T-helper 17 cell (primary cell): Measurements from ENCODE around the gene TXNDC11. TPM values are rescaled to one million over a fixed set of nuclear protein-coding genes. Genes with fewer than 3 reads are reported as not detected.
A peak's percentile ranks its signal among the peaks of the same experiment; 100 is the strongest.

Source experiments
- ATAC-seq: fragments of 150-1000 bp; cut with Tn5 transposase; 2 replicates; pipeline ENCODE4 v1.10.0; 2021; ENCODE audit warnings: mild to moderate bottlenecking, moderate library complexity
- DNase-seq, 3 donors: peaks; one replicate each; pipeline versions ENCODE4 v3.0.0 to v3.0.0-alpha.2; 2020 to 2021
- H3K9me3 ChIP-seq: one replicate; pipeline ENCODE4 v1.7.0; 2013; ENCODE audit warnings: low read length, mild to moderate bottlenecking; ENCODE audit not compliant: control insufficient read depth, poor library complexity, severe bottlenecking
- H3K27ac Mint-ChIP-seq: one replicate; pipeline ENCODE4 v1.8.0; 2022; ENCODE audit warnings: mild to moderate bottlenecking, moderate library complexity, mixed read lengths
- H3K27me3 Mint-ChIP-seq: one replicate; pipeline ENCODE4 v1.8.0; 2022; ENCODE audit warnings: mixed read lengths
- H3K36me3 Mint-ChIP-seq: one replicate; pipeline ENCODE4 v1.8.0; 2022; ENCODE audit warnings: low read depth, mixed read lengths
- H3K4me1 Mint-ChIP-seq: one replicate; pipeline ENCODE4 v1.8.0; 2022; ENCODE audit warnings: mild to moderate bottlenecking, mixed read lengths
- H3K4me3 Mint-ChIP-seq: one replicate; pipeline ENCODE4 v1.8.0; 2022; ENCODE audit warnings: mild to moderate bottlenecking, moderate library complexity, mixed read lengths
- total RNA-seq, 4 donors: library from RNA in 2 of 4; stranded (reverse) in 2 of 4; gene quantifications; one replicate each; pipeline ENCODE4 v1.2.3 and lab custom pipeline; 2022 to 2026

Gene TXNDC11
- total RNA-seq, 2 donors from 2014 or later: 87.5 to 103 TPM

DNA sequence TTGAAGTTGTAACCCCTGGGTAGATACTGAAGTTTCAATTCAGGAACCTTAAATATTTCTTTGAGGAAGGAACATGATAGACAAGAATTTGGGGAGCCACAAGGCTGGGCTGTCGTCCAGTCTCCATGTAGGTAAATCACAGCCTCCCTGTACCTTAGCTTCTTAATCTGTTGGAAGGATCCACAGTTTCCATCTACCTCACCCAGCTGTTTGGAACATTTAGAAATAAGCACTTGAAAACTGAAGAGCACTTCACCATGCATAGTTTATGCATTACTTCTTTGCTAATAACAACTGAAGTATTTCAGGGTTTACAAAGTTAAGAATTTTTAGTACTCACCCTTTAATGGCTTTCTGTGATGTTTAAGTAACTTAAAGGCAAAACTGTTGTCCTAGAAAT lies 17.2 kb downstream of the TXNDC11 start:
- peaks cover 4% of the 10 kb centered on the region for H3K36me3 Mint-ChIP-seq
- no peak for ATAC-seq
- no peak for DNase-seq
- H3K9me3 ChIP-seq: no peaks in the 10 kb centered on the region
- H3K27ac Mint-ChIP-seq: no peak overlapping the region
- H3K4me1 Mint-ChIP-seq: peaks cover 25% of the 10 kb centered on the region
- H3K27me3 Mint-ChIP-seq: no peaks in the 10 kb centered on the region
- H3K4me3 Mint-ChIP-seq: no peak overlapping the region

DNA sequence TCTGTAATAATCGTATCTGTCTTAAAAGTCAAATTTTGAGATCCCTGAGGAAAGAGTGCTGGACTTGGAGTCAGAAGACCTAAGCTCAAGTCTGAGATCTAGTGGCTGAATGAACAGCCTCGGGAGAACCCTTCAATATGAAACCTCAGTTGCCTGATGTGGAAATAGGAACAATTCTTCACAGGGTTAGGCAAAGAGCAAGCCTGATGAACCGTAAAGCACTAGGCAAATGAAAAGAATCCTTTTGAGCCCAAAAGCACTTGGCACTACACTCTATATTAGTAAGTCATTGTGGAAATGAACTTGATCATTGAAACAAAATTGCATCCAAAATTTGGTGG lies 20.2 kb downstream of the TXNDC11 start:
- H3K27me3 Mint-ChIP-seq: no peaks in the 10 kb centered on the region
- H3K4me1 Mint-ChIP-seq: peaks cover 18% of the 10 kb centered on the region
- no peak overlapping the region for H3K4me3 Mint-ChIP-seq
- H3K27ac Mint-ChIP-seq: peak overlapping the region; percentile 83
- ATAC-seq (no peak), DNase-seq (no peak)
- H3K9me3 ChIP-seq: no peaks in the 10 kb centered on the region
- H3K36me3 Mint-ChIP-seq: peaks cover 11% of the 10 kb centered on the region

DNA sequence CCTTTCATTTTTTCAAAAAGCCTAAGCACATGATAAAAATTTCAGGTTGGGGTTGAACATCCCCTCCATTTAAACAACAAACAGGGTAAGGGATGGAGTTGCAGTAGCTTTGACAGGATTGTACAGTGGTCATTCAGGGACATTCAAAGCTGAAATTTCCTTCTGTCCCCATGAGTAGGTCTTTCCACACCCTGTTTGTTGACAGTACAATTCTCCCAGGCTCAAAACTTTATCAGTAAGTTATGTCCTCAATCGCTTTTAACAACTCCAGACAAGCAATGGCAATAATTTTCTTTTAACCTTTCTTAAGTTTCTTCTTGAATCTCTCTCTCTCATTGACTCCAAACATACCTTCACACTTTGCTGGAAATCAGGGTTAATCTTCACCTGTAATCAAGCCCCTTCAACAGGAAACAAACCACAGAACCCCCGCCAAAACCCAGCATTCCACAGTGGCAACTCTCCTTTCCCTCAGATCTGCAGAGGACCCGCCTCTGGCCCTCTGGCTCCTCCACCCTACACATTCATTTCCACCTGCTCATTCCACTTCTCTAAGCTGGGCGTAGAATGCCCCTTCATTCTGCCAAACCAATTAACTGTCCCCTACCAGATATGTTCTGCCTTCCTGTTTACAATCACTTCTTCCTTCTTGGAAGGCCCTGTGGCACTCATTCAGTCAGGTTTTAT lies 20.7 kb downstream of the TXNDC11 start:
- no peak for ATAC-seq
- no peaks in the 10 kb centered on the region for H3K27me3 Mint-ChIP-seq
- no peak for DNase-seq
- peaks cover 18% of the 10 kb centered on the region for H3K4me1 Mint-ChIP-seq
- peak overlapping the region; percentile 83 for H3K27ac Mint-ChIP-seq
- peaks cover 11% of the 10 kb centered on the region for H3K36me3 Mint-ChIP-seq
- no peaks in the 10 kb centered on the region for H3K9me3 ChIP-seq
- H3K4me3 Mint-ChIP-seq: no peak overlapping the region

DNA sequence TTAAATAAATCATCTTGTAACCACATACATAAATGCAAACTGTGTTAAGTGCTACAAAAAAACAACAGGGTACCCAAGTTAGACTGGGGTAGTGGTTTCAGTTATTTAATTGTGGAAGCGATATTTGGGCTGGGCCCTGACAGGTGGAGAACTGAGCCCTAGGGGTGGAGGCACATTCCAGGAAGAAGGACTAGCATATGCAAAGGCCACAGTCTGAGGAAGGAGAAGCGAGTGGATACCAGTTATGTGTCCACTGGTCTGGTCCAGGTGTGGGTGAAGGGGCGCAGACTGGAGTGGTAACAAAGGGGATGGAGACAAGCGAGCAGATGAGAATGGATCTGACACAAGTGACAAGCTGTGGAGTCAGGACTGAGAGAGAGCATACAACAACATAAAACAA lies 22.9 kb downstream of the TXNDC11 start:
- peak overlapping the region; percentile 43 for H3K27ac Mint-ChIP-seq
- DNase-seq (no peak), ATAC-seq (no peak)
- no peaks in the 10 kb centered on the region for H3K27me3 Mint-ChIP-seq
- H3K36me3 Mint-ChIP-seq: peaks cover 12% of the 10 kb centered on the region
- H3K4me1 Mint-ChIP-seq: peaks cover 21% of the 10 kb centered on the region
- no peak overlapping the region for H3K4me3 Mint-ChIP-seq
- no peaks in the 10 kb centered on the region for H3K9me3 ChIP-seq

DNA sequence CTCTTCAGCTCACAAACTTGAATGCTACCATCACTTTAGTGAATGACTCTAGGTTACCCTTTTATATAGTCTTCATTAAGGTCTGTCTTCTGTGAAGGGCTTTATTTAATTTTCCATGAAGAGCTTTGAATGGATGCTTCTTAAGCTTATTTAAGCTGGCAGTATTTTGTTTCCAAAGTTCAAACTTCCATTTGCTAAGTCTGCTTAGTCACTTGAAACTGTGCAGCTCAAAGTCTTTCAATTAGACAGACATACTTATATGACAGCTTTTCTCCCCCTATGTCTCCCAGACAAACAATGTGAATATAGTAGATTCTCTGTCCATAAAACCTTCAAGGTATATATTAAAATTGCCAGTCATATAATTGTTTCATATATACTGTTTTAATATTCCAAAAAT lies 23.5 kb downstream of the TXNDC11 start:
- H3K27me3 Mint-ChIP-seq: no peaks in the 10 kb centered on the region
- DNase-seq: no peak
- no peaks in the 10 kb centered on the region for H3K9me3 ChIP-seq
- peaks cover 21% of the 10 kb centered on the region for H3K4me1 Mint-ChIP-seq
- no peak for ATAC-seq
- H3K4me3 Mint-ChIP-seq: no peak overlapping the region
- H3K27ac Mint-ChIP-seq: peak overlapping the region; percentile 79
- H3K36me3 Mint-ChIP-seq: peaks cover 12% of the 10 kb centered on the region

DNA sequence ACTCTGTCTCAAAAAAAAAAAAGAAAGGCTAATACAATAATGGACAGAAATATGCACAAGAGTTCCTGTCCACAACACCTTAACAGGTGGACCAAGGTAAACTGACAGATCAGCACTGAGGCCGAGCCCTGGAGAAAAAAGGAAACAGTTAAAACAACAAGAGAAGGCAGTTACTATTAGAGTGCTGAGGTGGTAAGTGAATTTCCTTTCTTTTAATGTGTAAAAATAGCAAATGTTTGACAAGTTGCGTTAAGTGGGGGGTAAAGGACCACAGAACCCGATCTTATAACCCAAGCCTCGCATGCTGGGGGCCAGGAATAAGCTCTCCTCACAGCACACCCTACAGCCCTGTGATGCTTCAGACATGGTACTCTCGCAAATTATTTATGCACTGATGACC lies 24.8 kb downstream of the TXNDC11 start:
- Mint-ChIP-seq H3K4me3 (no peak overlapping the region), H3K4me1 (peaks cover 17% of the 10 kb centered on the region), H3K36me3 (peaks cover 12% of the 10 kb centered on the region), H3K27me3 (no peaks in the 10 kb centered on the region), H3K27ac (peak overlapping the region; percentile 79)
- H3K9me3 ChIP-seq: no peaks in the 10 kb centered on the region
- ATAC-seq: no peak
- no peak for DNase-seq

DNA sequence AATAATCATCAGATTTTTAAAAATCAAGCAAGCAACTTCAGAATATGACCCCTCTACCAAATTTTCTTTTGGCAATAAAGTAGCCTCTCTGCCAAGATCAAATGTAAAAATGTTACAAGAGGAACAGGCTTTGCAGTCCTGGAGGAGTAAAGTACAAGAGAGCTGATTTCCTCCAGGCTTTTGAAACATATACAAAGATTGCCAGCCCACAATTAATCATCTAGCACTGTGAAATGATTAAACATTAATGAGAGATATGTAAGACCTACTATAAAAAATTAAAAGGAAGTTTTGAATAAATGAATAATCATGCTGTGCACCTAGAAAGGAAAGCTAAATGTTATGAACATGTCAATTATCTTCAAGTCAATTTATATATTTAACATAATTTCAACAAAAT lies 26.3 kb downstream of the TXNDC11 start:
- ATAC-seq (no peak), DNase-seq (no peak)
- H3K4me1 Mint-ChIP-seq: peaks cover 13% of the 10 kb centered on the region
- H3K4me3 Mint-ChIP-seq: no peak overlapping the region
- peak overlapping the region; percentile 79 for H3K27ac Mint-ChIP-seq
- H3K27me3 Mint-ChIP-seq: no peaks in the 10 kb centered on the region
- no peaks in the 10 kb centered on the region for H3K9me3 ChIP-seq
- peaks cover 8% of the 10 kb centered on the region for H3K36me3 Mint-ChIP-seq

DNA sequence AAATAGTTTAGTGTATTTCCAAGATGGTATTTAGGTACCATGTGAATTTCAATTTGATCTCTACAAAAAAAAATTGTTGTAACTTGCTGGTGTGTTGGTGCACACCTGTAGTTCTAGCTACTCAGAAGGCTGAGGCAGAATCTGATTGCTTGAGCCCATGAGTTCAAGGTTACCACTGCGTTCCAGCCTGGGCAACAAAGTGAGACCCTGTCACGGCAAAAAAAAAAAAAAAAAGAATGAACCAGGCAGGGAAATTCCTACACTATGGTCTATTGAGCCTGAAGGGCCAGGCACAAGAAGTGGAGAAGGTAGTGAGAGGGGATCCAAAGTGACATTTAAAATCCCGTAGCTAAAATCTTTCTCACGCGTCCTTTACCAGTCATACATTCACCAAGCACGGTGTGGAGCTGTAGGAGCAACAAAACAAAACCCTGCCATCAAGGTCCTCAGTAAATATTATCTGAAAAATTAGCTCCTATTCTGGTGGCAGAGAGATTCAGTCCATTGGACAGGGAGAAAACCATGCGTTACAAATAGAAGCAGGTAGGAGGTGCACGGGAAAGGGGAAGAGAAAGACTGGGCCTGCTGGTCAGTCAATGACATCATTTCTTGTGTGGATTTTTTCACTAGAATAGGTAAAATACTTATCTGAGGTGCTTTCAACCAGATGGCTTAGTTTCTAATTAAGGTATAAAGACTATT lies 27.3 kb downstream of the TXNDC11 start:
- Mint-ChIP-seq H3K36me3 (peaks cover 8% of the 10 kb centered on the region), H3K27ac (no peak overlapping the region)
- no peak for ATAC-seq

DNA sequence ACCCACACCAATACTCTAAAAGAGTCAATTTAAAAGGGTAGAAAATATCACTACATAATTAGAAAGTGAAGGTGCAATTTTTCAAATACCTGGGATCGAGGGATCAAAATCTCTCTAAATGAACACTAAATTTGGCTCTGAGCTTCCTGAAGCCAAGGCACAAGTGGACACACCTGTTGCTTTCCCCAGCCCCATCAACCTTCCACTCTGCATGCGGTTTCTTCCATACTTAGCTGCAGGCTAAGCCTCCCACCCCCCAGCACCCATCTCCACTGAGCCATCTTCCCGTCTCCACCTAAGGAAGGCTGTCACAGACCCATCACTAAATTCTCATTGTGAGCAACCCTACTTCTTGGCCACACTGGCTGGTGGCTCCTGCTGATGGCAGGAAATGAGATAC lies 30.5 kb downstream of the TXNDC11 start:
- H3K27me3 Mint-ChIP-seq: no peaks in the 10 kb centered on the region
- no peak for DNase-seq
- peaks cover 7% of the 10 kb centered on the region for H3K4me1 Mint-ChIP-seq
- no peak for ATAC-seq
- no peaks in the 10 kb centered on the region for H3K9me3 ChIP-seq
- no peak overlapping the region for H3K4me3 Mint-ChIP-seq
- peak overlapping the region; percentile 45 for H3K27ac Mint-ChIP-seq
- H3K36me3 Mint-ChIP-seq: peaks cover 2% of the 10 kb centered on the region

More for the DNA sequence above, 27.3 kb downstream of the TXNDC11 start:
- Mint-ChIP-seq H3K27me3 (no peaks in the 10 kb centered on the region), H3K4me3 (no peak overlapping the region), H3K4me1 (peaks cover 15% of the 10 kb centered on the region)
- no peak for DNase-seq
- no peaks in the 10 kb centered on the region for H3K9me3 ChIP-seq

DNA sequence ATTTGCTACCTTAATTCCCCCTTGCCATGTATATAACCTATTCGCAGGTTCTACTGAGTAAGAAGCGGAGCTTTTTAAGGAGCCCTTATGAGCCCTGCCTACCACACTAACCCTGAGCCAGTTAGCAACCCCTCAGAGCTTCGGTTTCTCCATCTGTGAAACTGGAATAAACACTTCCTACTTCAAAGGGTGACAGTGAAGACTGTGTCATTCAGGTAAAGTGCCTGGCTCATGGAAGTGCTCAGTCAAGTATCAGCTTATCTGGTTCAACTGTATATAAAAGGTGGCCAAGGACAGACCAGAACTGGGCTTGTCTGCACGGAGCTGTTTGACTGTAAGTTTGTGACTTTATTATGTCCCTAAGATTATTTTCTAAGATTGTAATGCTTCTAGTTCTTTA lies 31.0 kb downstream of the TXNDC11 start:
- no peak for DNase-seq
- H3K36me3 Mint-ChIP-seq: peaks cover under 1% of the 10 kb centered on the region
- peaks cover 6% of the 10 kb centered on the region for H3K4me1 Mint-ChIP-seq
- no peak for ATAC-seq
- no peaks in the 10 kb centered on the region for H3K9me3 ChIP-seq
- H3K27ac Mint-ChIP-seq: no peak overlapping the region
- no peaks in the 10 kb centered on the region for H3K27me3 Mint-ChIP-seq
- no peak overlapping the region for H3K4me3 Mint-ChIP-seq

DNA sequence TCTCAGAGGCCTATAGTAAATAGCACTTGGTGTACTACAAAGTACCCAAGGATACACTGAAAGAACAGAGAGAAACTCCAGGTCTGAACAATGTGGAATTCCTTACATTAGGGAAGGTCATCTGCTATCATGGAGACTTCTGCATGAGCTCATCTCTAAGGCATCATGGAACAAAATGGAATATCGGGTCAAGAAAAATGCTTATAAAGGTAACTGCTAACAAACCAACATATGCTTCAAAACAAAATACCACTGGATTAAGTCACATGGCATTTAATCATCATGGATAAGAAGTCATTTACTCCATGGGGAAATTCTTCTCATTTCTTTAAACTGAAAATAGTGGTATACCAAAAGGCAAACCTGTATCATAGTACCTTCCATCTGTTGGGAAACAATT lies 34.2 kb downstream of the TXNDC11 start:
- no peaks in the 10 kb centered on the region for H3K9me3 ChIP-seq
- ATAC-seq: no peak
- no peaks in the 10 kb centered on the region for H3K27me3 Mint-ChIP-seq
- H3K27ac Mint-ChIP-seq: peak overlapping the region; percentile 9
- no peaks in the 10 kb centered on the region for H3K36me3 Mint-ChIP-seq
- no peak overlapping the region for H3K4me3 Mint-ChIP-seq
- peaks cover 12% of the 10 kb centered on the region for H3K4me1 Mint-ChIP-seq
- DNase-seq: no peak

DNA sequence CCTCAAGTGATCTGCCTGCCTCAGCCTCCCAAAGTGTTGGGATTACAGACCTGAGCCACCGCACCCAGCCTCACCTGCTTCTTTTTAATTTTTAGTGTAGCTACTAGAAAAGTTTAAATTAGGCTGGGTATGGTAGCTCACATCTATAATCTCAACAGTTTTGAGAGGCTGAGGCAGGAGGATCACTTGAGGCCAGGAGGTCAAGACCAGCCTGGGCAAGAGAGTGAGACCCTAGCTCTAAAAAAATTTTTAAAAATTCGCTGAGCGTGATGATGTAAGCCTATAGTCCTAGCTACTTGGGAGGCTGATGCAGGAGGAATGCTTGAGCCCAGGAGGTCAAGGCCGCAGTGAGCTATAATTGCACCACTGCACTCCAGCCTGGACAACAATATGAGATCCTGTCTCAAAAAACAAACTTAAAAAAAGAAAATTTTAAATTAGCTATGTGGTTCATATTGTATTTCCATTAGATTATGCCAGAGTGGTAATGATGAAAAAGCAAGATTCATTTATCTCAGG lies 34.9 kb downstream of the TXNDC11 start:
- Mint-ChIP-seq H3K27ac (peak overlapping the region; percentile 9), H3K27me3 (no peaks in the 10 kb centered on the region), H3K36me3 (no peaks in the 10 kb centered on the region), H3K4me3 (no peak overlapping the region), H3K4me1 (peaks cover 19% of the 10 kb centered on the region)
- ATAC-seq (no peak), DNase-seq (no peak)
- no peaks in the 10 kb centered on the region for H3K9me3 ChIP-seq

DNA sequence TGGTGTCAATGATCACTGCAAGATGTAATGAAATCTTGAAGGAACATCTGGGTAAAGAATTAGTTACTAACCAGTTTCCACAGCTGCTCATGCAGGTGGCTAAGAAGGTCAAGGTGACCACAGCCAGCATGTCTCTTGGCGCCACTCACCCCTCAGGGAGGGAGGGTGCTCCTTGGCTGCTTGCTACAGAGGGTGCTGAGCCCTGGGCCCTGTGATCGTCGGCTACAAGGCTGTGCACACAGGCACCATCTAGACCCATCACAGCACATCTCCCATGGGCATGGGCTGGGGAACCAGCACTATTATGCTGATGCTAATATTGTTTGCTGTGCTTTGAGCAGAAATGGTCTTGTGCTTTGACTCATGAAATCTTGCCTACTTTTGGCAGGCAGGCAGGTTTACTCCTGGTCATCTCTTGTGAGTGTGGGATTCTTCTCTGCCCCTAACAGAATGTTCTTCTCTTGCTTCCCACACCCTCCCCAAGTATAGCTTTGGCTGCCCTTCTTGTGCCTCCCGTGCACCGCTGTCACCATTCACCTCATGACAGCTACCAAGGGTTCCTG lies 36.4 kb downstream of the TXNDC11 start:
- no peaks in the 10 kb centered on the region for H3K9me3 ChIP-seq
- ATAC-seq (no peak), DNase-seq (no peak)
- Mint-ChIP-seq H3K27ac (no peak overlapping the region), H3K27me3 (no peaks in the 10 kb centered on the region), H3K4me3 (no peak overlapping the region), H3K36me3 (no peaks in the 10 kb centered on the region), H3K4me1 (peaks cover 24% of the 10 kb centered on the region)
